Measurements from ENCODE around the gene GAGE12J.
A peak's percentile ranks its signal among the peaks of the same experiment; 100 is the strongest.
"Not testable (repeated sequence)": the region's sequence is repeated elsewhere in the genome, so short reads cannot be mapped to it uniquely, and the experiment has no call there.

The GAGE12J gene, protein sequence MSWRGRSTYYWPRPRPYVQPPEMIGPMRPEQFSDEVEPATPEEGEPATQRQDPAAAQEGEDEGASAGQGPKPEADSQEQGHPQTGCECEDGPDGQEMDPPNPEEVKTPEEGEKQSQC

DNA sequence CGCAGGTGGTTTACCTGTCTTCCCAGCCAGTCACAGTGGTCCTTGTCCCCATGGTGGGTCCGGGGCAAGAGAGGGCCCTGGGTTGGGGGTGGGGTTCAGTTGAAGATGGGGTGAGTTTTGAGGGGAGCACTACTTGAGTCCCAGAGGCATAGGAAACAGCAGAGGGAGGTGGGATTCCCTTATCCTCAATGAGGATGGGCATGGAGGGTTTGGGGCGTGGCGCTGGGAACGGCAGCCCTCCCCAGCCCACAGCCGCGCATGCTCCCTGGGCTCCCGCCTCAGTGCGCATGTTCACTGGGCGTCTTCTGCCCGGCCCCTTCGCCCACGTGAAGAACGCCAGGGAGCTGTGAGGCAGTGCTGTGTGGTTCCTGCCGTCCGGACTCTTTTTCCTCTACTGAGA lies at the start of gene GAGE12J:
GAGE12J (plus strand) TSS at position 301 of the 400 bp plus-strand sequence. CDS start 1,157 bp downstream, outside the sequence.
- H3K36me3 ChIP-seq (replicated peaks); H3K9me3 ChIP-seq; DNase-seq (ENCODE audit: low spot score in 2 of 2); H3K27me3 ChIP-seq (ENCODE audit: low read depth); H3K4me3 ChIP-seq; H3K4me1 ChIP-seq; in situ Hi-C loops (cut with MboI; ENCODE audit: low sequenced_read_pairs): not testable (repeated sequence)

DNA sequence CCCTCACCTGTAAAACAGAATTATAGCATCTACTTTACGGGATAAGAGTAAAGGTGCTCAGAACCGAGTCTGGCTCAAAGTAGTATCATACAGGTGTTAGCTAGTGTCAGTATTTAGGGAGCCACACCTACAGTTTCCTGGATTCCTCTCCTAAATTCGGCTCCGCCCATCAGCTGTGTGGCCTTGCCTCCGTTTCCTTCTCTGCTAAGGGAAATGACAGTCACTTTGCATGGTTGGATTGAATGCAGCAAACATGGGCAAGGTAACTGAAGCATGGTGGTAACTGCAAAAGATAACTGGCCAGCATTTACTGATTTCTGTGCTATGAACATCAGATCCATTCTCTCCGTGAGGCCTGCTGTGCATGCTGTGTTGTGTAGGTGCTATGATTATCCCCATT lies 49.4 kb upstream of the GAGE12J start:
- Histone ChIP-seq H3K36me3 (replicated peaks) (peaks cover 19% of the 10 kb centered on the region), H3K4me1 (peaks cover 26% of the 10 kb centered on the region), H3K9me3 (no peaks in the 10 kb centered on the region), H3K27me3 (ENCODE audit: low read depth) (no peaks in the 10 kb centered on the region), H3K4me3 (no peak overlapping the region)
- in situ Hi-C loops (cut with MboI; ENCODE audit: low sequenced_read_pairs), result no loop called here
- DNase-seq (ENCODE audit: low spot score in 2 of 2), result no peak

DNA sequence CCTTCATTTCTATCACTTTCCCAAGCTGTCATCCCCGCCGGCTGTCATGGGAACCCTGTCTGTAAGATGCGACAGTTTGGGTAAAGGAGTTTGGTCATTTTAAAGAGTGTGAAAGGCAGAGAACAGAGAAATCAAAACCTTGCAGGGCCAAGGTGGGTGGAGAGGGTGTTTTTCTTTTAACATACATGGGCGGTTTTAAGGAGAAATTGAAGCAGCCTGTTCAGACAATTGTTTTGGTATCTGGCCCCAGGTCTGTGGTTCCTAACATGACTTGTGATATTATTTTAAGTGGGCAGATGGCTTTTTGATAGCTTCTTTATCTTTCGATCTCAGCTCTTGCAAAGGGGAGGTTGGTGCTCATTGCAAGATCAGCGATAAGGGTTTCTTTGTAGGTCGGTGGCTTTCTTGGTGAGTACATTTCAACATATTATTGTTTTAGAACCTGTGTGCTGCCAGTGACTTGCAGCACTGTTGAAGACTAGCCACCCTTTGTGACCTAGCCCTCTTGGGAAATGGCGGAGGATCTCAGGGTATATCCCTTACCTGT lies 48.6 kb upstream of the GAGE12J start:
- Histone ChIP-seq H3K27me3 (ENCODE audit: low read depth) (no peaks in the 10 kb centered on the region), H3K4me3 (no peak overlapping the region), H3K36me3 (replicated peaks) (peaks cover 19% of the 10 kb centered on the region), H3K9me3 (no peaks in the 10 kb centered on the region), H3K4me1 (peaks cover 26% of the 10 kb centered on the region)
- in situ Hi-C loops (cut with MboI; ENCODE audit: low sequenced_read_pairs), result no loop called here
- no peak for DNase-seq (ENCODE audit: low spot score in 2 of 2)

DNA sequence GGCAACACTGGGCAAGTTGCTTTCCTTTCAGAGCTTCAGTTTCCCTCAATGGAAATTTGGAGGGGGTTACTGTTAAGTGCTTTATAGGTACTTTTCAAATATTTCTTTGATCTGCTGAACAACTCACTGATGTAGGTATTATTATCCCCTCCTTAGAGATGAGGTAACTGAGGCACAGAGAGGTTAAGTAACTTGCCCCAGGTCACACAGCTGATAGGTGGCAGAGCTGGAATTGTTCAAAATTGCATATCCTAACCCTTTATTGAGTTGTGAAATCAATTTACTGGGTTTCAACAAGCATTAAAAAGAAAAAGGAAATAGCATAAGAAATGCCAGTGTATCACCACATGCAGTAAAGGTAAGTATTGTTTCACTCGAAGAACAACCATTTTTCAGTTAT lies 45.6 kb upstream of the GAGE12J start:
- DNase-seq (ENCODE audit: low spot score in 2 of 2), result no peak
- H3K4me3 ChIP-seq, result no peak overlapping the region
- H3K36me3 ChIP-seq (replicated peaks), result peaks cover 9% of the 10 kb centered on the region
- H3K9me3 ChIP-seq, result no peaks in the 10 kb centered on the region
- in situ Hi-C loops (cut with MboI; ENCODE audit: low sequenced_read_pairs), result no loop called here
- peaks cover 13% of the 10 kb centered on the region for H3K4me1 ChIP-seq
- H3K27me3 ChIP-seq (ENCODE audit: low read depth), result no peaks in the 10 kb centered on the region

GRCh38 chrX:49276671-49277534 lies 44.9 kb upstream of the GAGE12J start:
- Histone ChIP-seq H3K27me3 (ENCODE audit: low read depth) (no peaks in the 10 kb centered on the region), H3K36me3 (replicated peaks) (peaks cover 7% of the 10 kb centered on the region), H3K4me3 (no peak overlapping the region), H3K4me1 (peaks cover 9% of the 10 kb centered on the region), H3K9me3 (no peaks in the 10 kb centered on the region)
- in situ Hi-C loops (cut with MboI; ENCODE audit: low sequenced_read_pairs), result no loop called here
- no peak for DNase-seq (ENCODE audit: low spot score in 2 of 2)

- no peaks in the 10 kb centered on the region for H3K27me3 ChIP-seq (ENCODE audit: low read depth)
- no peak overlapping the region for H3K4me3 ChIP-seq
- DNase-seq (ENCODE audit: low spot score in 2 of 2), result no peak
- peaks cover 3% of the 10 kb centered on the region; the same call in 1 of the 2 replicates for H3K4me1 ChIP-seq
- in situ Hi-C loops (cut with MboI; ENCODE audit: low sequenced_read_pairs), result no loop called here
- H3K36me3 ChIP-seq (replicated peaks), result peaks cover 4% of the 10 kb centered on the region; the same call in 1 of the 2 replicates
- no peaks in the 10 kb centered on the region for H3K9me3 ChIP-seq
Measured at GRCh38 chrX:49277535-49277830, 44.4 kb upstream of the GAGE12J start.

DNA sequence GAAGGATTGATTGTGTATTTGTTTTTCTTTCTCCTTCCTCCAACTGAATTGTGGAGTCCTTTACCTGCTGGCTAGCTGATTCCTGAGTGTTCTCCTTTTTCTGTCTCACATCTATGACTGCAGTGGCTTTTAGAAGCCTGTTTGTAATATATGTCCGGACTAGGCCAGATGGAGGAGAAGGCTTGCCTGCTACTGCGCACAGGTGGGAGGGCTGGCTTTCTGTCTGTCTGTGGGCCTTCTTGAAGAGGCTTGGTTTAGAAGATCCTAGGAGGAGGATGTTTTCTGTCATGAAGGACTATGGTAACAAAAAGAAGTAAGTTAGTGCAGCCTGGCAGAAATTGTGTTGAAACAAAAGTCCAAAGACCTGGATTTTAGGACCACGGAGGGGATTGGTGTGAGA lies 43.8 kb upstream of the GAGE12J start:
- no peak for DNase-seq (ENCODE audit: low spot score in 2 of 2)
- no peaks in the 10 kb centered on the region for H3K9me3 ChIP-seq
- in situ Hi-C loops (cut with MboI; ENCODE audit: low sequenced_read_pairs), result no loop called here
- no peaks in the 10 kb centered on the region for H3K27me3 ChIP-seq (ENCODE audit: low read depth)
- no peak overlapping the region for H3K4me3 ChIP-seq
- H3K36me3 ChIP-seq (replicated peaks), result peaks cover 4% of the 10 kb centered on the region; the same call in 1 of the 2 replicates
- H3K4me1 ChIP-seq, result 0 out of 2 replicates have a peak, but pooled peaks cover 2% of the 10 kb centered on the region

GRCh38 chrX:49282647-49283011 lies 39.2 kb upstream of the GAGE12J start:
- in situ Hi-C loops (cut with MboI; ENCODE audit: low sequenced_read_pairs), result no loop called here
- no peaks in the 10 kb centered on the region for H3K27me3 ChIP-seq (ENCODE audit: low read depth)
- no peak overlapping the region for H3K4me3 ChIP-seq
- H3K9me3 ChIP-seq, result no peaks in the 10 kb centered on the region
- no peaks in the 10 kb centered on the region for H3K4me1 ChIP-seq
- peak in 1 of 2 experiments; percentile 50 for DNase-seq (ENCODE audit: low spot score in 2 of 2)
- no peaks in the 10 kb centered on the region for H3K36me3 ChIP-seq (replicated peaks)

DNA sequence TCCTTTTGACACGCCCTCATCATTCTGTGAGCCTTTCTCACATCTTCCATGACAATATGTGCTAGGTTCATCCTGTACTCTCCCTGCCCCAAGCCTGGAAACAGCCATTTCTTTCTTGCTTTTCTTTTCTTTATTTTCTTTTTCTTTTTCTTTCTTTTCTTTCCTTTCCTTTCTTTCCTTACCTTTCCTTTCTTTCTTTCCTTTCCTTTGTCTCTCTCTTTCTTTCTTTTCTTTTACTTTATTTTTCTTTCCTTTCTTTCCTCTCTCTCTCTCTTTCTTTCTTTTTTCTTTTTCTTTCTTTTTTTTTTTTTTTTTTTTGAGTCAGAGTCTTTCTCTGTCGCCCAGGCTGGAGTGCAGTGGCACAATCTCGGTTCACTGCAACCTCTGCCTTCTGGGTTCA lies 37.6 kb upstream of the GAGE12J start:
- H3K36me3 ChIP-seq (replicated peaks), result no peaks in the 10 kb centered on the region; the same call in 1 of the 2 replicates
- no peaks in the 10 kb centered on the region for H3K4me1 ChIP-seq
- no peak for DNase-seq (ENCODE audit: low spot score in 2 of 2)
- H3K27me3 ChIP-seq (ENCODE audit: low read depth), result no peaks in the 10 kb centered on the region
- H3K4me3 ChIP-seq, result no peak overlapping the region
- no peaks in the 10 kb centered on the region for H3K9me3 ChIP-seq
- in situ Hi-C loops (cut with MboI; ENCODE audit: low sequenced_read_pairs), result no loop called here

- no peak for DNase-seq (ENCODE audit: low spot score in 2 of 2)
- Histone ChIP-seq H3K36me3 (replicated peaks) (no peaks in the 10 kb centered on the region; the same call in 1 of the 2 replicates), H3K27me3 (ENCODE audit: low read depth) (no peaks in the 10 kb centered on the region), H3K9me3 (no peaks in the 10 kb centered on the region), H3K4me3 (no peak overlapping the region), H3K4me1 (no peaks in the 10 kb centered on the region)
- in situ Hi-C loops (cut with MboI; ENCODE audit: low sequenced_read_pairs), result no loop called here
Measured at GRCh38 chrX:49286136-49286535, 35.7 kb upstream of the GAGE12J start.

DNA sequence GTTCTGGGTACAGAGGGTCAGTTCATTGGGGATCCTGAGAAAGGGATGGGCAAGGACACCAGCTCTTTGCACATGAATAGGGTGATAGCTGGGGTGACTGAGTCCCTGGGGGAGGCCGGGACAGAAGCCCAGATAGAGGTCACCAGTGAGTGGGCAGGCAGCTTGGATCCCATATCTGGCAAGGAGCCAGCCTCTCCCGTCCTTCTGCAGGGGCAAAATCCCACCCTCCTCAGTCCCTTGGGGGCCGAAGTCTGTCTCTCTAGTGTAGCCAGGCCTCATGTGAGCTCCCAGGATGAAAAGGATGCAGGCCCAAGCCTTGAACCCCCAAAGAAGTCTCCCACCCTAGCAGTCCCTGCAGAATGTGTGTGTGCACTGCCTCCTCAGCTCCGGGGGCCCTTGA lies 35.3 kb upstream of the GAGE12J start:
- Histone ChIP-seq H3K9me3 (no peaks in the 10 kb centered on the region), H3K27me3 (ENCODE audit: low read depth) (no peaks in the 10 kb centered on the region), H3K36me3 (replicated peaks) (no peaks in the 10 kb centered on the region; the same call in 1 of the 2 replicates), H3K4me3 (no peak overlapping the region), H3K4me1 (no peaks in the 10 kb centered on the region)
- no peak for DNase-seq (ENCODE audit: low spot score in 2 of 2)
- in situ Hi-C loops (cut with MboI; ENCODE audit: low sequenced_read_pairs), result no loop called here

- H3K36me3 ChIP-seq (replicated peaks), result no peaks in the 10 kb centered on the region; the same call in 1 of the 2 replicates
- DNase-seq (ENCODE audit: low spot score in 2 of 2), result no peak
- H3K4me3 ChIP-seq, result no peak overlapping the region
- peaks cover 8% of the 10 kb centered on the region for H3K4me1 ChIP-seq
- in situ Hi-C loops (cut with MboI; ENCODE audit: low sequenced_read_pairs), result no loop called here
- no peaks in the 10 kb centered on the region for H3K27me3 ChIP-seq (ENCODE audit: low read depth)
- no peaks in the 10 kb centered on the region for H3K9me3 ChIP-seq
Measured at GRCh38 chrX:49287665-49288064, 34.2 kb upstream of the GAGE12J start.

DNA sequence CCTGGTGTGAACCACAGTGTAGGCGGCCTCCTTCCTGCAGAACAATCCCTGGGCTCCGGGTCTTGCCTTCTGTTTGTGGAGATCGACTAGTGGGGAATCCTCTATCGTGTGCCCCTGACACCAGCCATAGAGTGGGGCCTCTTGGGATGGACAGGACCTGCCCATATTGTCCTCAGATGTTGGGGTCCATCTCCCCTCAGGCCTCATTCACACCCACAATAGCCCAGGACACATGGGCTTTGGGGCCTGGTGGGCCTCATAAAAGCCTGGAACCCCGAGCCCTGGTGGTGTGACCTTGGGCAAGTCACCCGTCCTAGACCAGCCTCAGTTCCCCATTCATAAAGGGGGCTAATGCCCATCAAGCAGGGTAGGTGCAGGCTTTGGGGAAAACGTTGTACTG lies 31.6 kb upstream of the GAGE12J start:
- no peaks in the 10 kb centered on the region; the same call in 1 of the 2 replicates for H3K36me3 ChIP-seq (replicated peaks)
- peaks cover 8% of the 10 kb centered on the region for H3K4me1 ChIP-seq
- in situ Hi-C loops (cut with MboI; ENCODE audit: low sequenced_read_pairs), result no loop called here
- H3K9me3 ChIP-seq, result no peaks in the 10 kb centered on the region
- no peaks in the 10 kb centered on the region for H3K27me3 ChIP-seq (ENCODE audit: low read depth)
- no peak overlapping the region for H3K4me3 ChIP-seq
- no peak for DNase-seq (ENCODE audit: low spot score in 2 of 2)

DNA sequence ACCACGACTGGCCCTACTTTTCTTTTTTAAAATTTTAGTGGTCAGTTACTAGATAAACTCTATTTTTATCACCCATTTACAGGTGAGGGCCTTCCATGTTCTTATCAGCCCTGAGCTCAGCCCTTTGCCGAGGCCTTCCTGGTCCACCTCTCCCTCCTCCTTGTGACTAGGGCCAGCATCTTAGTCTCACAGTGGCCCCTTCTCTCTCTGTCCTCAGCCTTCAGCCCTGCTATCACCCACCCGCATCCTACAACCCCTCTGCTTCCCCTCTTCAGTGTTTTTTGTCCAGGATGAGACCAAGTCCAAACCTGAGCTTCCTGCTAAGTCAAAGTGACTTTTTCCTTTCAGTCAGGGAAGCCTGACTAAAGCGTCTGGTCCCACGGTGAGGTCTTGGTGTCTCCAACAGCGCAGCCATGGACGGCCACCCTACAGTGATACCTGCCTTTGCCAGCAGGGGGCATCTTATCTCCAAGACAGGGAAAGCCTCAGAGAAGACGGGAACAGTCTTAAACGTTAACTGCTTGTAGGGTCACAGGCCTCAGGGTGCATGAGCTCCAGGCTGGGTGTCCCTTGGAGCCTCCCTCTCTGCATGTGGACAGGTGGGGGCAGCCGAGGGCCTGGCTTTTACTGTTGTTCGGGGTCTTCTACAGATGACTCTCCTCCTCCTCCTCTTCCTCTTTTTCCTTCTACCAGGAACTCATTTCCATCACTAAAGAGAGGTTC lies 30.1 kb upstream of the GAGE12J start:
- peak; percentile 62 to 92 for DNase-seq (ENCODE audit: low spot score in 2 of 2)
- H3K9me3 ChIP-seq, result no peaks in the 10 kb centered on the region

More for the DNA sequence above, 30.1 kb upstream of the GAGE12J start:
- Histone ChIP-seq H3K27me3 (ENCODE audit: low read depth) (peaks cover 4% of the 10 kb centered on the region), H3K4me3 (no peak overlapping the region), H3K36me3 (replicated peaks) (no peaks in the 10 kb centered on the region; the same call in 1 of the 2 replicates), H3K4me1 (peaks cover 8% of the 10 kb centered on the region)
- in situ Hi-C loops (cut with MboI; ENCODE audit: low sequenced_read_pairs), result no loop called here
